Liver (tissue), 3 donors: ENCODE measurements around the gene KANK3.

Experiments used
- FOXA1 ChIP-seq: IDR thresholded peaks from 2 replicates; pipeline ENCODE4 v1.6.1; 2016; ENCODE audit warnings: antibody characterized with exemption
- FOXA2 ChIP-seq: IDR thresholded peaks from 2 replicates; pipeline ENCODE4 v1.6.1; 2016; ENCODE audit warnings: antibody characterized with exemption
- GABPA ChIP-seq, 2 donors: IDR thresholded peaks in 1 of 2; conservative IDR thresholded peaks in 1 of 2; 2 replicates each; pipeline ENCODE4 v1.6.1; 2016; ENCODE audit warnings: antibody characterized with exemption in 2 of 2, mild to moderate bottlenecking in 1 of 2, moderate library complexity in 1 of 2
- HNF4A ChIP-seq, 2 donors: conservative IDR thresholded peaks; 2 replicates each; pipeline ENCODE4 v1.6.1; 2016; ENCODE audit warnings: antibody characterized with exemption in 2 of 2, mild to moderate bottlenecking in 2 of 2
- JUND ChIP-seq, 2 donors: IDR thresholded peaks; 2 replicates each; pipeline ENCODE4 v1.6.1; 2016; ENCODE audit warnings: antibody characterized with exemption in 2 of 2
- RAD21 ChIP-seq, 2 donors: IDR thresholded peaks; 2 replicates each; pipeline ENCODE4 v1.6.1; 2016; ENCODE audit warnings: antibody characterized with exemption in 2 of 2, mild to moderate bottlenecking in 2 of 2
- SP1 ChIP-seq: IDR thresholded peaks from 2 replicates; pipeline ENCODE4 v1.6.1; 2018; ENCODE audit warnings: antibody characterized with exemption, mild to moderate bottlenecking
- TAF1 ChIP-seq: conservative IDR thresholded peaks from 2 replicates; pipeline ENCODE4 v1.6.1; 2016; ENCODE audit warnings: antibody characterized with exemption, mild to moderate bottlenecking
- YY1 ChIP-seq: IDR thresholded peaks from 2 replicates; pipeline ENCODE4 v1.6.1; 2016; ENCODE audit warnings: antibody characterized with exemption, mild to moderate bottlenecking
- TF ChIP-seq, protein P1 (sequence below): fragments of 150-350 bp; IDR thresholded peaks from 2 replicates; pipeline ENCODE4 v1.5.1; 2017; ENCODE audit warnings: improper control_type of control experiment, low read depth, low read length; ENCODE audit not compliant: missing input control
- TF ChIP-seq, protein P2 (sequence below): IDR thresholded peaks from 2 replicates; pipeline ENCODE4 v1.6.1; 2016; ENCODE audit warnings: antibody characterized with exemption, mild to moderate bottlenecking
- TF ChIP-seq, protein P3 (sequence below): IDR thresholded peaks from 2 replicates; pipeline ENCODE4 v1.6.1; 2016; ENCODE audit warnings: antibody characterized with exemption
- TF ChIP-seq, protein P4 (sequence below): IDR thresholded peaks from 2 replicates; pipeline ENCODE4 v1.6.1; 2016; ENCODE audit warnings: antibody characterized with exemption
- donor health status: healthy.
- donor health status: healthy.

DNA sequence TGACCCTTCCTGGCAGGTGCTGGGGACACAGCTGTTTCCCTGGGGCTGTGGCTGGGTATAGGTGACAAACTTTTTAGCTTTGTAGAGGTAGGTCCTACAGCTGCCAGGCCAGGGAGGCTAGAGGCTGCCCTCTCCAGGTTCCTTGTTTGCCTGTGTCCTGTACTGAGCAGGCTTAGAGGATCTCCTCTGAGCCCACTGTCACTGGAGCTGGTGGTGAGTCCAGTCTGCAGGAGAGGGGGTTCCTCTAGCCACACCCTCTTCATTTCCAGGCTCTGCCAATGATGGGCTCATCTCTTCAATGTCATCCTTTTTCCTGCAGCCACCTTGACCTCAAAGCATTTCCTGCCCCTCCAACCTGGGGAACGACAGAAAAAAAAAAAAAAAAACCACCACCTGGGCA, 34.5 kb upstream of the KANK3 start:
- TF ChIP-seq, protein P1, sequence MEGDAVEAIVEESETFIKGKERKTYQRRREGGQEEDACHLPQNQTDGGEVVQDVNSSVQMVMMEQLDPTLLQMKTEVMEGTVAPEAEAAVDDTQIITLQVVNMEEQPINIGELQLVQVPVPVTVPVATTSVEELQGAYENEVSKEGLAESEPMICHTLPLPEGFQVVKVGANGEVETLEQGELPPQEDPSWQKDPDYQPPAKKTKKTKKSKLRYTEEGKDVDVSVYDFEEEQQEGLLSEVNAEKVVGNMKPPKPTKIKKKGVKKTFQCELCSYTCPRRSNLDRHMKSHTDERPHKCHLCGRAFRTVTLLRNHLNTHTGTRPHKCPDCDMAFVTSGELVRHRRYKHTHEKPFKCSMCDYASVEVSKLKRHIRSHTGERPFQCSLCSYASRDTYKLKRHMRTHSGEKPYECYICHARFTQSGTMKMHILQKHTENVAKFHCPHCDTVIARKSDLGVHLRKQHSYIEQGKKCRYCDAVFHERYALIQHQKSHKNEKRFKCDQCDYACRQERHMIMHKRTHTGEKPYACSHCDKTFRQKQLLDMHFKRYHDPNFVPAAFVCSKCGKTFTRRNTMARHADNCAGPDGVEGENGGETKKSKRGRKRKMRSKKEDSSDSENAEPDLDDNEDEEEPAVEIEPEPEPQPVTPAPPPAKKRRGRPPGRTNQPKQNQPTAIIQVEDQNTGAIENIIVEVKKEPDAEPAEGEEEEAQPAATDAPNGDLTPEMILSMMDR = no peak
- TF ChIP-seq, protein P2, sequence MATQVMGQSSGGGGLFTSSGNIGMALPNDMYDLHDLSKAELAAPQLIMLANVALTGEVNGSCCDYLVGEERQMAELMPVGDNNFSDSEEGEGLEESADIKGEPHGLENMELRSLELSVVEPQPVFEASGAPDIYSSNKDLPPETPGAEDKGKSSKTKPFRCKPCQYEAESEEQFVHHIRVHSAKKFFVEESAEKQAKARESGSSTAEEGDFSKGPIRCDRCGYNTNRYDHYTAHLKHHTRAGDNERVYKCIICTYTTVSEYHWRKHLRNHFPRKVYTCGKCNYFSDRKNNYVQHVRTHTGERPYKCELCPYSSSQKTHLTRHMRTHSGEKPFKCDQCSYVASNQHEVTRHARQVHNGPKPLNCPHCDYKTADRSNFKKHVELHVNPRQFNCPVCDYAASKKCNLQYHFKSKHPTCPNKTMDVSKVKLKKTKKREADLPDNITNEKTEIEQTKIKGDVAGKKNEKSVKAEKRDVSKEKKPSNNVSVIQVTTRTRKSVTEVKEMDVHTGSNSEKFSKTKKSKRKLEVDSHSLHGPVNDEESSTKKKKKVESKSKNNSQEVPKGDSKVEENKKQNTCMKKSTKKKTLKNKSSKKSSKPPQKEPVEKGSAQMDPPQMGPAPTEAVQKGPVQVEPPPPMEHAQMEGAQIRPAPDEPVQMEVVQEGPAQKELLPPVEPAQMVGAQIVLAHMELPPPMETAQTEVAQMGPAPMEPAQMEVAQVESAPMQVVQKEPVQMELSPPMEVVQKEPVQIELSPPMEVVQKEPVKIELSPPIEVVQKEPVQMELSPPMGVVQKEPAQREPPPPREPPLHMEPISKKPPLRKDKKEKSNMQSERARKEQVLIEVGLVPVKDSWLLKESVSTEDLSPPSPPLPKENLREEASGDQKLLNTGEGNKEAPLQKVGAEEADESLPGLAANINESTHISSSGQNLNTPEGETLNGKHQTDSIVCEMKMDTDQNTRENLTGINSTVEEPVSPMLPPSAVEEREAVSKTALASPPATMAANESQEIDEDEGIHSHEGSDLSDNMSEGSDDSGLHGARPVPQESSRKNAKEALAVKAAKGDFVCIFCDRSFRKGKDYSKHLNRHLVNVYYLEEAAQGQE = no peak
- TF ChIP-seq, protein P3, sequence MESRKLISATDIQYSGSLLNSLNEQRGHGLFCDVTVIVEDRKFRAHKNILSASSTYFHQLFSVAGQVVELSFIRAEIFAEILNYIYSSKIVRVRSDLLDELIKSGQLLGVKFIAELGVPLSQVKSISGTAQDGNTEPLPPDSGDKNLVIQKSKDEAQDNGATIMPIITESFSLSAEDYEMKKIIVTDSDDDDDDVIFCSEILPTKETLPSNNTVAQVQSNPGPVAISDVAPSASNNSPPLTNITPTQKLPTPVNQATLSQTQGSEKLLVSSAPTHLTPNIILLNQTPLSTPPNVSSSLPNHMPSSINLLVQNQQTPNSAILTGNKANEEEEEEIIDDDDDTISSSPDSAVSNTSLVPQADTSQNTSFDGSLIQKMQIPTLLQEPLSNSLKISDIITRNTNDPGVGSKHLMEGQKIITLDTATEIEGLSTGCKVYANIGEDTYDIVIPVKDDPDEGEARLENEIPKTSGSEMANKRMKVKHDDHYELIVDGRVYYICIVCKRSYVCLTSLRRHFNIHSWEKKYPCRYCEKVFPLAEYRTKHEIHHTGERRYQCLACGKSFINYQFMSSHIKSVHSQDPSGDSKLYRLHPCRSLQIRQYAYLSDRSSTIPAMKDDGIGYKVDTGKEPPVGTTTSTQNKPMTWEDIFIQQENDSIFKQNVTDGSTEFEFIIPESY = no peak
- TF ChIP-seq RAD21 (IDR thresholded peaks at IDR 0.05) (no peak), JUND (IDR thresholded peaks at IDR 0.05) (no peak), YY1 (no peak), FOXA1 (no peak), GABPA (IDR thresholded peaks at IDR 0.05 in 1 of 2, conservative IDR thresholded peaks at IDR 0.05 in 1 of 2) (no peak), TAF1 (no peak), HNF4A (conservative IDR thresholded peaks at IDR 0.05) (no peak), FOXA2 (no peak), SP1 (no peak)
- TF ChIP-seq, protein P4, sequence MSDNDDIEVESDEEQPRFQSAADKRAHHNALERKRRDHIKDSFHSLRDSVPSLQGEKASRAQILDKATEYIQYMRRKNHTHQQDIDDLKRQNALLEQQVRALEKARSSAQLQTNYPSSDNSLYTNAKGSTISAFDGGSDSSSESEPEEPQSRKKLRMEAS = no peak
